ENCODE results near the gene CTAGE9.
"Not testable (repeated sequence)": the region's sequence is repeated elsewhere in the genome, so short reads cannot be mapped to it uniquely, and the experiment has no call there.

DNA sequence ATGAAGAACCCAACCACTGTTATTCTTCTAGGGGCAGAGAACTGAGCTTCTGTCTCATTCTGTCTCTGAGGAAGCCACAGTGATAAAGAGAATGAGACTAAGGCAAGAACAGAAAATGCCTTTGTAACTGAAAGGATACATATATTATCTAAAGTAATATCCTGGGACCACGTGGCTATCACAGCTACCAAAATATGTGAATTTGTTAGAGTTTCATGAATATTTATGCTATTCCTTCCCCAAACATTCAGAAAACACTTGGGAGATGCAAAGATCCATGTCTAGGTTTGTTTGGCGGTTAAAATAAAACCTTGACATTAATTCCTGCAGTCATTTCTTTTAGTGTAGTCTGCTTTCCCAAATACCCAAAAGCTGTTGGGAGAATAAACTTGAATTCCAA lies 6.9 kb downstream of the CTAGE9 start:
- TF ChIP-seq, protein P1, sequence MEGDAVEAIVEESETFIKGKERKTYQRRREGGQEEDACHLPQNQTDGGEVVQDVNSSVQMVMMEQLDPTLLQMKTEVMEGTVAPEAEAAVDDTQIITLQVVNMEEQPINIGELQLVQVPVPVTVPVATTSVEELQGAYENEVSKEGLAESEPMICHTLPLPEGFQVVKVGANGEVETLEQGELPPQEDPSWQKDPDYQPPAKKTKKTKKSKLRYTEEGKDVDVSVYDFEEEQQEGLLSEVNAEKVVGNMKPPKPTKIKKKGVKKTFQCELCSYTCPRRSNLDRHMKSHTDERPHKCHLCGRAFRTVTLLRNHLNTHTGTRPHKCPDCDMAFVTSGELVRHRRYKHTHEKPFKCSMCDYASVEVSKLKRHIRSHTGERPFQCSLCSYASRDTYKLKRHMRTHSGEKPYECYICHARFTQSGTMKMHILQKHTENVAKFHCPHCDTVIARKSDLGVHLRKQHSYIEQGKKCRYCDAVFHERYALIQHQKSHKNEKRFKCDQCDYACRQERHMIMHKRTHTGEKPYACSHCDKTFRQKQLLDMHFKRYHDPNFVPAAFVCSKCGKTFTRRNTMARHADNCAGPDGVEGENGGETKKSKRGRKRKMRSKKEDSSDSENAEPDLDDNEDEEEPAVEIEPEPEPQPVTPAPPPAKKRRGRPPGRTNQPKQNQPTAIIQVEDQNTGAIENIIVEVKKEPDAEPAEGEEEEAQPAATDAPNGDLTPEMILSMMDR (IDR thresholded peaks at IDR 0.05; ENCODE audit: low read length) = not testable (repeated sequence)
- not testable (repeated sequence) for TF ChIP-seq EZH2 (IDR thresholded peaks at IDR 0.05; ENCODE audit: borderline replicate concordance, low read length)

Data from OCI-LY1 (cell line).